Measurements from ENCODE around the gene TOR3A. TPM values are rescaled to one million over a fixed set of nuclear protein-coding genes. Genes with fewer than 3 reads are reported as not detected.

Gene TOR3A
- total RNA-seq, 1 experiment from 2014 or later = 27.0 TPM

GRCh38 chr1:179142889-179143299 lies 61.0 kb downstream of the TOR3A start:
- no peaks in the 10 kb centered on the region for H3K36me3 ChIP-seq (ENCODE audit: control insufficient read depth in 1 of 2, insufficient read depth in 2 of 2, low read length in 2 of 2)
- H3K4me1 ChIP-seq (ENCODE audit: control insufficient read depth in 1 of 2, insufficient read depth in 2 of 2, low read length in 2 of 2) = peaks cover 36 to 37% of the 10 kb centered on the region in 2 experiments
- no TSS peak for BruUV-seq (replicated peaks)
- ChIA-PET POLR2A (no interaction called here), CTCF (no interaction called here), RAD21 (ENCODE audit: low non-redundant PET in 1 of 2, low total read pairs in 2 of 2, uncharacterized antibody in 2 of 2, unreplicated experiment in 2 of 2) (no interaction called here)
- peak overlapping the region; percentile 81 for H3K4me2 ChIP-seq (ENCODE audit: low read length)
- H3K9me3 ChIP-seq (ENCODE audit: control insufficient read depth in 1 of 2, insufficient read depth in 1 of 2, low read depth in 1 of 2, low read length in 2 of 2) = no peaks in the 10 kb centered on the region
- H3K27ac ChIP-seq (ENCODE audit: low read depth, low read length) = peak overlapping the region; percentile 71; the same call in 1 of the 2 replicates
- no peaks in the 10 kb centered on the region for H3K27me3 ChIP-seq (ENCODE audit: insufficient read depth, low read length)
- H4K20me1 ChIP-seq (ENCODE audit: insufficient read depth) = no peaks in the 10 kb centered on the region
- no peak overlapping the region for H2AFZ ChIP-seq (ENCODE audit: low read depth, low read length, poor library complexity, severe bottlenecking)
- peaks cover 54% of the 10 kb centered on the region for H3K79me2 ChIP-seq (ENCODE audit: insufficient read depth, low read length)
- peak overlapping the region; percentile 59 for H3K9ac ChIP-seq (ENCODE audit: low read length)
- H3K9me2 ChIP-seq (ENCODE audit: insufficient read depth) = no peaks in the 10 kb centered on the region
- H3K4me3 ChIP-seq (replicated peaks in 1 of 2; ENCODE audit: low read depth in 1 of 2, low read length in 2 of 2) = peak overlapping the region; percentile 16 to 56
- intact Hi-C loops (cut with micrococcal nuclease) = loop anchor here (1.0 kb wide), 1 partner anchor 14 kb away; no protein-coding TSS in a partner anchor
- ATAC-seq (peak; percentile 89), DNase-seq (ENCODE audit: low read depth, low spot score) (peak; percentile 92)
- TF ChIP-seq EGR1 (IDR thresholded peaks at IDR 0.05; ENCODE audit: low read depth) (peak; percentile 81), POLR2A (IDR thresholded peaks at IDR 0.05; ENCODE audit: borderline replicate concordance, extremely low read depth, insufficient read depth, insufficient read length) (no peak), JUND (IDR thresholded peaks at IDR 0.05) (peak; percentile 64), EZH2phosphoT487 (IDR thresholded peaks at IDR 0.05; ENCODE audit: borderline replicate concordance) (no peak), CTCF (IDR thresholded peaks at IDR 0.05 in 2 of 3, conservative IDR thresholded peaks at IDR 0.05 in 1 of 3; ENCODE audit: borderline replicate concordance in 1 of 3, insufficient read depth in 1 of 3, low read depth in 2 of 3, low read length in 2 of 3) (no peak), CEBPB (IDR thresholded peaks at IDR 0.05; ENCODE audit: low read depth) (no peak), SIN3A (IDR thresholded peaks at IDR 0.05; ENCODE audit: low read depth) (peak; percentile 88), POLR2AphosphoS5 (IDR thresholded peaks at IDR 0.05; ENCODE audit: low read depth, low read length) (peak; percentile 47; the same call in 1 of the 2 replicates), RAD21 (IDR thresholded peaks at IDR 0.05; ENCODE audit: low read depth) (0 out of 2 replicates have a peak, but pooled peaks have one; percentile 1), SRF (IDR thresholded peaks at IDR 0.05; ENCODE audit: low read depth) (peak; percentile 44; the same call in 1 of the 2 replicates), EZH2 (IDR thresholded peaks at IDR 0.05) (no peak), ZFX (IDR thresholded peaks at IDR 0.05) (no peak), YY1 (IDR thresholded peaks at IDR 0.05; ENCODE audit: extremely low read depth, insufficient replicate concordance, low read depth, low read length) (no peak), REST (IDR thresholded peaks at IDR 0.05; ENCODE audit: low read depth) (no peak), ELF1 (IDR thresholded peaks at IDR 0.05; ENCODE audit: borderline replicate concordance, low read depth) (no peak), CBX3 (IDR thresholded peaks at IDR 0.05; ENCODE audit: low read depth) (no peak), FOSL1 (IDR thresholded peaks at IDR 0.05; ENCODE audit: low read depth) (peak; percentile 55), ZBTB33 (IDR thresholded peaks at IDR 0.05; ENCODE audit: extremely low read depth, insufficient replicate concordance, low read length) (no peak), ZNF274 (IDR thresholded peaks at IDR 0.05; ENCODE audit: low read depth, low read length) (no peak), MAX (IDR thresholded peaks at IDR 0.05) (peak; percentile 83), ATF3 (IDR thresholded peaks at IDR 0.05) (no peak), SP1 (IDR thresholded peaks at IDR 0.05; ENCODE audit: low read depth) (peak; percentile 75)

Measured in HCT116 (cell line).